ENCODE results near the gene MED25. TPM values are rescaled to one million over a fixed set of nuclear protein-coding genes. Genes with fewer than 3 reads are reported as not detected.

MED25 gene
- total RNA-seq, 4 donors from 2014 or later: 26.2 to 54.0 (median 29.4) TPM

GRCh38 chr19:49823472-49823871 lies 5.4 kb downstream of the MED25 start:
- Histone ChIP-seq H3K27ac (no peak overlapping the region), H3K36me3 (peaks cover 0 to 65% (median 0%) of the 10 kb centered on the region in 3 donors), H3K27me3 (no peaks in the 10 kb centered on the region), H3K4me3 (no peak overlapping the region), H3K9me3 (no peaks in the 10 kb centered on the region), H3K4me1 (peaks cover 0 to 17% (median 8%) of the 10 kb centered on the region in 4 donors)
- 90 to 93% methylated on average over 12 of the region's 12 CpGs for WGBS, 2 donors
- DNase-seq (ENCODE audit: low spot score in 2 of 2): no peak
- TF ChIP-seq EP300 (IDR thresholded peaks at IDR 0.05) (no peak), POLR2A (IDR thresholded peaks at IDR 0.05) (no peak), CTCF (IDR thresholded peaks at IDR 0.05) (no peak)

DNA sequence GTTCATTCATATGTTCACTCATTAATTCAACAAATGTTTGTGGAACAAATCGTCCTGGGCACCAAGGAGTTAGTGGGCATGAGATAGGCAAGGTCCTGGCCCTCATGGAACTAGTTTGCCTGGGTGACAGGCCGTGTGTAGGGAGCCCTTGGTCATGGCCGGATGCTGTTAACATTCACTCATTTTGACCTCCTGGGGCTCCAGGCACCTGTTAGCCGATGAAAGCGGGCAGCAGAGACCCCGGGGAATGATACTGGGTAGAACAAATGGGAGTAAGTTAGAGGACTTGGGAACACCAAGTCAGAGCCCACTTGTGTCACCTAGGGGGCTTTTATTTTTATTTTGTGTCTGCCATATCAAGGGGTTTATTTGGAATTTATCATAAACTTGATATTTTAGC lies 6.6 kb downstream of the MED25 start:
- Histone ChIP-seq H3K9me3 (no peaks in the 10 kb centered on the region), H3K36me3 (peaks cover 0 to 77% (median 0%) of the 10 kb centered on the region in 3 donors), H3K4me3 (no peak overlapping the region), H3K27ac (no peak overlapping the region), H3K4me1 (peaks cover 0 to 7% (median 0%) of the 10 kb centered on the region in 4 donors), H3K27me3 (no peaks in the 10 kb centered on the region)
- WGBS, 2 donors: 82 to 91% methylated on average over 6 of the region's 6 CpGs
- TF ChIP-seq EP300 (IDR thresholded peaks at IDR 0.05) (no peak), CTCF (IDR thresholded peaks at IDR 0.05) (no peak), POLR2A (IDR thresholded peaks at IDR 0.05) (no peak)
- DNase-seq (ENCODE audit: low spot score in 2 of 2): no peak

DNA sequence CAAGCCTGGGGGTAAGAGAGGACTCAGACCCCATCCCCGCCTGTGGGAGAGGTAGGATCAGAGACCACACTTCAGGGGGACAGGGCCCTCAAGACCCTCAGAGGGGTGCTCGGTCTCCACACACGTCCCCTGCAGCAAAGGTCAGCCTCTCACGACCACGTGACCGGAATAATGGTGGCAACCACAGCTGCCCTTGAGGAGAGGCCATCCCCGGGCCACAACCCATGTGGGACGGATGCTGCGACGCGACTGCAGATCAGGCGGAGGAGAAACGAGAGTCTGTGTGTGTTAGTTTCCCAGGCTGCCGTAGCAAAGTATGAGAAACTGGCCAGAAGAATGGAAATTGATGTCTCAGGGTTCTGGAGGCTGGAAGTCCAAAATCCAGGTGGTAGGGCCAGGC lies 8.9 kb downstream of the MED25 start:
- 82 to 88% methylated on average over 12 to 13 of the region's 14 CpGs for WGBS, 2 donors

DNA sequence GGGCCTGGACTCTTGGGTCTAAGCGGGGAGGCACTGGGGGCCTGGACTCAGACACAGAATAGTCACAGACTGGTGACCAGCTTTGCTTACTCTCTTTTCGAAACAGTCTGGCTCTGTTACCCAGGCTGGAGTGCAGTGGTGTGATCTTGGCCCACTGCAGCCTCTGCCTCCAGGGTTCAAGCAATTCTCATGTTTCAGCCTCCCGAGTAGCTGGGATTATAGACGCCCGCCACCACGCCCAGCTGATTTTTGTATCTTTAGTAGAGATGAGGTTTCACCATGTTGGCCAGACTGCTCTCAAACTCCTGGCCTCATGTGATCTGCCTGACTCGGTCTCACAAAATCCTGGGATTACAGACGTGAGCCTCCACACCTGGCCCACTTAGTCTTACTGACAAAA lies 11.1 kb downstream of the MED25 start:
- no peak for TF ChIP-seq CTCF (IDR thresholded peaks at IDR 0.05)
- no peak for TF ChIP-seq POLR2A (IDR thresholded peaks at IDR 0.05)
- TF ChIP-seq EP300 (IDR thresholded peaks at IDR 0.05): no peak
- Histone ChIP-seq H3K27me3 (no peaks in the 10 kb centered on the region), H3K36me3 (peaks cover 0 to 90% (median 11%) of the 10 kb centered on the region in 3 donors), H3K4me3 (no peak overlapping the region), H3K4me1 (no peaks in the 10 kb centered on the region), H3K27ac (no peak overlapping the region), H3K9me3 (no peaks in the 10 kb centered on the region)
- 84 to 87% methylated on average over 6 to 8 of the region's 8 CpGs for WGBS, 2 donors
- DNase-seq (ENCODE audit: low spot score in 2 of 2): no peak

More for the DNA sequence above, 8.9 kb downstream of the MED25 start:
- no peaks in the 10 kb centered on the region for H3K4me1 ChIP-seq
- DNase-seq (ENCODE audit: low spot score in 2 of 2): no peak
- TF ChIP-seq POLR2A (IDR thresholded peaks at IDR 0.05) (no peak), EP300 (IDR thresholded peaks at IDR 0.05) (no peak), CTCF (IDR thresholded peaks at IDR 0.05) (no peak)
- no peaks in the 10 kb centered on the region for H3K9me3 ChIP-seq
- H3K36me3 ChIP-seq: peaks cover 0 to 88% (median 4%) of the 10 kb centered on the region in 3 donors
- H3K27me3 ChIP-seq: no peaks in the 10 kb centered on the region
- no peak overlapping the region for H3K27ac ChIP-seq
- H3K4me3 ChIP-seq: no peak overlapping the region

- 95 to 96% methylated on average over 14 to 18 of the region's 18 CpGs for WGBS, 2 donors
- TF ChIP-seq EP300 (IDR thresholded peaks at IDR 0.05) (no peak), CTCF (IDR thresholded peaks at IDR 0.05) (no peak), POLR2A (IDR thresholded peaks at IDR 0.05) (no peak)
- H3K27ac ChIP-seq: no peak overlapping the region
- no peak for DNase-seq (ENCODE audit: low spot score in 2 of 2)
- no peaks in the 10 kb centered on the region for H3K4me1 ChIP-seq
- H3K4me3 ChIP-seq: no peak overlapping the region
- H3K36me3 ChIP-seq: peaks cover 0 to 90% (median 14%) of the 10 kb centered on the region in 3 donors
- no peaks in the 10 kb centered on the region for H3K9me3 ChIP-seq
- H3K27me3 ChIP-seq: no peaks in the 10 kb centered on the region
Measured at GRCh38 chr19:49829721-49830120, 11.6 kb downstream of the MED25 start.
